OCI-LY3 (cell line): ENCODE data around the gene CASP3.

Experiments
- H2AFZ ChIP-seq: fragments of 200-600, 300-600 bp; shearing (Covaris generic); 2 replicates; pipeline ENCODE4 v1.6.0; 2014; ENCODE audit warnings: antibody characterized with exemption, low read depth, low read length
- H3K27ac ChIP-seq: fragments of 200-600, 300-600 bp; sonication (generic); 2 replicates; pipeline ENCODE4 v1.5.1; 2014; ENCODE audit warnings: mild to moderate bottlenecking, low read length, moderate library complexity, mixed read lengths
- H3K27me3 ChIP-seq: fragments of 200-600, 300-600 bp; sonication (generic); 2 replicates; pipeline ENCODE4 v1.6.1; 2014; ENCODE audit warnings: low read depth, low read length, mixed read lengths
- H3K36me3 ChIP-seq: fragments of 200-600, 300-600 bp; sonication (generic); replicated peaks from 2 replicates; pipeline ENCODE3; 2014; ENCODE audit warnings: low read depth, low read length, mixed read lengths
- H3K4me1 ChIP-seq: fragments of 300-600, 200-600 bp; sonication (generic); 2 replicates; pipeline ENCODE4 v1.6.1; 2014; ENCODE audit warnings: low read length, mixed read lengths
- H3K4me2 ChIP-seq: fragments of 200-600, 300-600 bp; sonication (generic); 2 replicates; pipeline ENCODE4 v1.6.1; 2014; ENCODE audit warnings: low read length, mixed read lengths
- H3K4me3 ChIP-seq: fragments of 300-600, 200-600 bp; sonication (generic); 2 replicates; pipeline ENCODE4 v1.5.1; 2014; ENCODE audit warnings: antibody characterized with exemption, mild to moderate bottlenecking, low read length, moderate library complexity
- H3K79me2 ChIP-seq: fragments of 300-600, 200-600 bp; shearing (Covaris generic); 2 replicates; pipeline ENCODE4 v1.6.1; 2014; ENCODE audit warnings: mild to moderate bottlenecking, low read length, mixed read lengths
- H3K9ac ChIP-seq: fragments of 300-600, 200-600 bp; shearing (Covaris generic); 2 replicates; pipeline ENCODE4 v1.6.0; 2014; ENCODE audit warnings: mild to moderate bottlenecking, low read length, moderate library complexity
- H3K9me3 ChIP-seq: fragments of 200-600, 300-600 bp; shearing (Covaris generic); 2 replicates; pipeline ENCODE4 v1.6.1; 2014; ENCODE audit warnings: low read length, mixed read lengths; ENCODE audit not compliant: insufficient read depth
- H4K20me1 ChIP-seq: fragments of 200-600, 300-600 bp; sonication (generic); 2 replicates; pipeline ENCODE4 v1.6.1; 2016; ENCODE audit warnings: low read length, mixed read lengths; ENCODE audit not compliant: insufficient read depth
- EZH2phosphoT487 ChIP-seq: fragments of 200-600 bp; shearing (Covaris generic); IDR thresholded peaks from 2 replicates; pipeline ENCODE4 v1.6.1; 2018; ENCODE audit warnings: antibody characterized with exemption, mixed run types, low read depth
- TF ChIP-seq, protein P1 (sequence below): fragments of 200-600, 300-600 bp; sonication (generic); IDR thresholded peaks from 2 replicates; pipeline ENCODE4 v1.5.1; 2014; ENCODE audit warnings: antibody characterized with exemption, low read length, low read depth

The CASP3 gene

DNA sequence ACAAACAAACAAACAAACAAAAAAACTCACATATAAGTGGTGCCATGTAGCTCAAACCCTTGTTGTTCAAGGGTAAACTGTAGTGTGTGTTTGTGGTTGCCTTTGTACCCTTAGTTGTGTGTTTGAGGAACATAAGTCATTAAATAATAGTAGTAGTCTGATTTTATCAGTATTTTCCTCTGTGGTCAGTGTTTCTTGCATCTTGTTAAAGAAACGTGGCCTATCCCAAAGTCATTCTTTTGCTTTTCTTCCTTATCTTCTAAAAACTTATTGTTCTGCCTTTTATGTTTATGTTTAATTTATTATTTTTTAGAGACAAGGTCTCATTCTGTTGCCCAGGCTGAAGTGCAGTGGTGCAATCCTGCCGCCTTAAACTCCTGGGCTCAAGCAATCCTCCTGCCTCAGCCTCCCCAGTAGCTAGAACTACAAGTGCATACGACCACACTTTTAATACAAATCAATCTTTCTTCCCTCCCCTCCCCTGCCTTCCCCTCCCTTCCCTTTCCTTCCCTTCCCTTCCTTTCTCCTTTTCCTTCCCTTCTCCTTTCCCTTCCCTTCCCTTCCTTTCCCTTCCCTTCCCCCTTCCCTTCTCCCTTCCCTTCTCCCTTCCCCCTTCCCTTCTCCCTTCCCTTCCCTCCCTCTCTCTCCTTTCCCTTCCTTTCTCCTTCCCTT is 26.7 kb upstream of the CASP3 start:
- no peak overlapping the region for H3K9ac ChIP-seq
- H3K4me1 ChIP-seq = no peaks in the 10 kb centered on the region
- H4K20me1 ChIP-seq = no peaks in the 10 kb centered on the region
- no peak overlapping the region for H3K4me3 ChIP-seq
- no peak overlapping the region for H2AFZ ChIP-seq
- no peak overlapping the region for H3K4me2 ChIP-seq
- H3K27ac ChIP-seq = no peak overlapping the region
- no peaks in the 10 kb centered on the region for H3K27me3 ChIP-seq
- TF ChIP-seq, protein P1, sequence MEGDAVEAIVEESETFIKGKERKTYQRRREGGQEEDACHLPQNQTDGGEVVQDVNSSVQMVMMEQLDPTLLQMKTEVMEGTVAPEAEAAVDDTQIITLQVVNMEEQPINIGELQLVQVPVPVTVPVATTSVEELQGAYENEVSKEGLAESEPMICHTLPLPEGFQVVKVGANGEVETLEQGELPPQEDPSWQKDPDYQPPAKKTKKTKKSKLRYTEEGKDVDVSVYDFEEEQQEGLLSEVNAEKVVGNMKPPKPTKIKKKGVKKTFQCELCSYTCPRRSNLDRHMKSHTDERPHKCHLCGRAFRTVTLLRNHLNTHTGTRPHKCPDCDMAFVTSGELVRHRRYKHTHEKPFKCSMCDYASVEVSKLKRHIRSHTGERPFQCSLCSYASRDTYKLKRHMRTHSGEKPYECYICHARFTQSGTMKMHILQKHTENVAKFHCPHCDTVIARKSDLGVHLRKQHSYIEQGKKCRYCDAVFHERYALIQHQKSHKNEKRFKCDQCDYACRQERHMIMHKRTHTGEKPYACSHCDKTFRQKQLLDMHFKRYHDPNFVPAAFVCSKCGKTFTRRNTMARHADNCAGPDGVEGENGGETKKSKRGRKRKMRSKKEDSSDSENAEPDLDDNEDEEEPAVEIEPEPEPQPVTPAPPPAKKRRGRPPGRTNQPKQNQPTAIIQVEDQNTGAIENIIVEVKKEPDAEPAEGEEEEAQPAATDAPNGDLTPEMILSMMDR = no peak
- TF ChIP-seq EZH2phosphoT487 = no peak
- no peaks in the 10 kb centered on the region for H3K79me2 ChIP-seq
- no peaks in the 10 kb centered on the region for H3K9me3 ChIP-seq
- no peaks in the 10 kb centered on the region for H3K36me3 ChIP-seq

DNA sequence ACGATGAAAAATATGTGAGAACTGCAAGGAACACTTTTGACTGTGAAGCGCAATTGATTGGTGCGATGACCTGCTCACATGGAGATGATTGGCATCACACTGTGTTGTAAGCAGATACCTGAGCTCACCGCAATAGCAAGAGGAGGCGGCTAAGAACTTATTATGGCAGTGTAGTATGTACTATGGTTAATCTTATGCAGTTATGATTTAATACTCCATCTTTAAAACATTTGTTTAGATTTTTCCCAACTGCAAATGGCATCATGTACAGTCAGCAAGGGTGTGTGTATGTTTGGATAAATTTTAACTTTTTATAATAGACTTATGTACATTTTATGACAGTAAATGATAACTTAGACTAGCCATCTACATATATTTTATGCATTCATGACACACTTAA is 25.8 kb upstream of the CASP3 start:
- no peak overlapping the region for H2AFZ ChIP-seq

DNA sequence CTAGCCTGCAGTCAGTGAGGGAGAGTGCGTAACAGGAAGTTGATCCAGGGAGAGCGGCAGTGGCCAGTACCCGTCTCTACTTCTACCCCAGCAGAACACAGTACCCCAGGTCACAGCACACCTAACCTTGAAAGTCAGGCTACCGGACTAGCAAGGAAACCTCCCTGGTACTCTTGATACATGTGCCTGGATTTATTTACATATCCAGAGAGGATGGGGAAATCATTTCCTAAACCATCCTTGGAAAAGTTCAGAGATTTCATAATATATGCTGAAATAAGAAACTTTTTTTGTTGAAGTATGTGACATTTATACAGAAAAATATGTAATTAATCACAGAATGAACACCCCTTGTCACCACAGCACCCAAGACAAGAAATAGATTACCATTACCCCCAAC is 24.8 kb upstream of the CASP3 start:
- Histone ChIP-seq H3K27me3 (no peaks in the 10 kb centered on the region), H3K4me1 (no peaks in the 10 kb centered on the region), H3K27ac (no peak overlapping the region), H3K9ac (no peak overlapping the region), H3K79me2 (no peaks in the 10 kb centered on the region), H3K9me3 (no peaks in the 10 kb centered on the region), H2AFZ (no peak overlapping the region), H4K20me1 (no peaks in the 10 kb centered on the region), H3K4me3 (no peak overlapping the region), H3K4me2 (no peak overlapping the region), H3K36me3 (no peaks in the 10 kb centered on the region)
- TF ChIP-seq, protein P1 = no peak
- no peak for TF ChIP-seq EZH2phosphoT487

More for the DNA sequence above, 25.8 kb upstream of the CASP3 start:
- Histone ChIP-seq H3K4me2 (no peak overlapping the region), H3K36me3 (no peaks in the 10 kb centered on the region), H3K4me1 (no peaks in the 10 kb centered on the region), H3K9ac (no peak overlapping the region), H3K79me2 (no peaks in the 10 kb centered on the region), H3K27me3 (no peaks in the 10 kb centered on the region), H3K4me3 (no peak overlapping the region), H4K20me1 (no peaks in the 10 kb centered on the region), H3K27ac (no peak overlapping the region), H3K9me3 (no peaks in the 10 kb centered on the region)
- TF ChIP-seq EZH2phosphoT487 = no peak
- TF ChIP-seq, protein P1 = no peak

DNA sequence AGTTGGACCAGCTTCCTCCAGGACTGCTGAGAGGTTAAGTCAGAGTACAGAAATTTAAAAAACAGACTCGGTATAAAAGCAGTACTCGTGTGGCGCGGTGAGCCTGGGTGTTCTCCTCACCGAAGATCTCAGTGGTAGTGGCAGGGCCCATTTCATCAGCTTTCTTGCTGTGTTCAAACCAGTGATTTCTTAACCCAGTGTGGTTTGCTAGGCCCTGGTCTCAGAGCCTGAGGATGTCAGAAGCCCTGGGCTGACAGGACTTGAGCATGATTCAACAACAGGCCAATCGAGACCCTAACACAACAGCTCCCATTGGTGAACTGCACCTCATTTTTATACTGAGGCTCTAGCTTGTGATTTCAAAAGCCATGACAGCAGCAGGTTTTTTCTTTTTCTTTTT is 23.5 kb upstream of the CASP3 start:
- Histone ChIP-seq H3K9me3 (no peaks in the 10 kb centered on the region), H2AFZ (no peak overlapping the region), H3K4me2 (no peak overlapping the region), H3K36me3 (no peaks in the 10 kb centered on the region), H3K4me3 (no peak overlapping the region), H4K20me1 (no peaks in the 10 kb centered on the region), H3K27ac (no peak overlapping the region), H3K4me1 (no peaks in the 10 kb centered on the region), H3K27me3 (no peaks in the 10 kb centered on the region), H3K9ac (no peak overlapping the region), H3K79me2 (no peaks in the 10 kb centered on the region)
- TF ChIP-seq EZH2phosphoT487 = no peak
- TF ChIP-seq, protein P1 = no peak
